ENCODE results near the gene VPS16. TPM values are rescaled to one million over a fixed set of nuclear protein-coding genes. Genes with fewer than 3 reads are reported as not detected.

Gene VPS16
- polyA plus RNA-seq, 2 of the 4 experiments (the other 2 are of a cell fraction), result 33.0 to 37.5 TPM

DNA sequence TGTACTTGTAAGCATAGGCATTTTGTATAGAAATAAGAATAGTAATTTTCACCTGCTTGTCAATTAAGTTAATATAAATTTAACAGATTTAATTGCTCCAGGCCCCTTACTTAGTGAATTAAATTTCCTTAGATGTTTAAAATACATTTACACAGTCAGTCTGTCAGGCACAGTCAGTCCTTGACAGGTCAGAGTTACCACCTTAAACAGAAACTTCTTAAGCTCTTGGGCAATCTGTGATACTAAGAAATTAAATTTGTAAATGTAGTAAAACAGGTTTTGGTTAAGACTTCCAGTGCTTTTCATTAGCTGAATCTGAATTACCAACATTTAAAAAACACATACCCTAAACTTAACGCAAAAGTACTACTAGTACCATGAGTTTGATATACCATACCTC lies 48.7 kb downstream of the VPS16 start:
- no peak for ATAC-seq
- FAIRE-seq, result no peak
- TF ChIP-seq KDM1A (IDR thresholded peaks at IDR 0.05; ENCODE audit: low read depth) (no peak), TP53 (CRISPR knock-in tag; IDR thresholded peaks at IDR 0.05) (no peak)
- no peak overlapping the region for H3K27ac ChIP-seq
- peaks cover 11% of the 10 kb centered on the region; the same call in 2 of the 3 replicates for H3K4me1 ChIP-seq
- no peak overlapping the region for H3K4me2 ChIP-seq
- whole genome bisulfite sequencing (ENCODE audit: missing lambda C conversion rate), result 93% methylated on average over 1 of the region's 1 CpG
- H3K9me3 ChIP-seq, result no peaks in the 10 kb centered on the region
- H3K4me3 ChIP-seq, result no peak overlapping the region
- POLR2A ChIA-PET, result no interaction called here
- DNase-seq (ENCODE audit: low read depth in 1 of 2, low spot score in 1 of 2), result no peak
- CTCF ChIA-PET, result interaction anchor here (0.7 to 2.1 kb wide), 3 partner anchors 11 to 164 kb away, joined by 3 to 8 read pairs (median 4); partner anchors contain the start of gene PTPRA

DNA sequence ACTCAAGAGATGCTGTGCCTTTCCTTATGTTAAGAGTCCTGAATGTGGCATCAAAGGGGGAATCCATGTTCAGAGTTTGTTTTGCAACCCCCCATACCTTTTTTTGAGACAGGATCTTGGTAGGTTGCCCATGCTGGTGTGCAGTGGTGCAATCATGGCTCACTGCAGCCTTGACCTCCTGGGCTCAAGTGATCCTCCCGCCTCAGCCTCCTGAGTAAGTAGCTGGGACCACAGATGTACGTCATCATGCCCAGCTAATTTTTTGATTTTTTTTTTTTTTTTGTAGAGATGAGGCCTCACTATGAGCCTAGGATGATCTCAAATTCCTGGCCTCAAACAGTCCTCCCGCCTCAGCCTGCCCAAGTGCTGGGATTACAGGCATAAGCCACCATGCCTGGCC lies 49.3 kb downstream of the VPS16 start:
- TF ChIP-seq HDAC2 (IDR thresholded peaks at IDR 0.05) (no peak), NR3C1 (IDR thresholded peaks at IDR 0.05) (no peak), ESRRA (IDR thresholded peaks at IDR 0.05; ENCODE audit: borderline replicate concordance, low read length) (no peak), ZFP36 (IDR thresholded peaks at IDR 0.05; ENCODE audit: borderline replicate concordance, partially characterized antibody) (no peak), HOXB13 (CRISPR knock-in tag; IDR thresholded peaks at IDR 0.05; ENCODE audit: low read depth) (no peak), NFE2L2 (conservative IDR thresholded peaks at IDR 0.05; ENCODE audit: low read length) (no peak)
- FAIRE-seq (no peak), ATAC-seq (no peak), DNase-seq (ENCODE audit: low read depth in 1 of 2, low spot score in 1 of 2) (no peak)
- POLR2A ChIA-PET, result no interaction called here
- no peaks in the 10 kb centered on the region for H3K9me3 ChIP-seq
- CTCF ChIA-PET, result interaction anchor here (0.7 kb wide), 1 partner anchor 164 kb away, joined by 3 read pairs; no protein-coding TSS in a partner anchor
- H3K4me2 ChIP-seq, result no peak overlapping the region
- H3K27ac ChIP-seq, result no peak overlapping the region
- peaks cover 11% of the 10 kb centered on the region; the same call in 2 of the 3 replicates for H3K4me1 ChIP-seq
- 96% methylated on average over 3 of the region's 3 CpGs for WGBS (ENCODE audit: missing lambda C conversion rate)
- no peak overlapping the region for H3K4me3 ChIP-seq

DNA sequence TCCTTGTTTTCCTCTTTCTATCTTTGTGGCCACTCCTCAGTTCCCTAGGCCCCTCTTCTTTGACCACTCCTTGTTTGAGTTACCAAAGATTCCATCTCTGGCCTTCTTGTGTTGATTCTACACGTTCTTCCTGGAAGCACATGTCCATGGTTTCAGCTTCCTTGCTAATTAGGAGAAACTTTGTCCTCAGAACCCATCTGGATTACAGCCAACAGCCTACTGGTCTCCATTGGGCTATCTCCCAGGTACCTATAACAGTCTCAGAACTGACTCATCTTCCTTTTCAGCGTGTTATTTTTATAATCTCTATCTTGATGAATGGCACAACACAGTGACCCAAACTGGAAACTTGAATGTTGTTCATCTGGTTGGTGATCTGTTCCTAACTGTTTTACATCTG lies 50.2 kb downstream of the VPS16 start:
- Histone ChIP-seq H3K27ac (no peak overlapping the region), H3K4me3 (no peak overlapping the region), H3K4me1 (peaks cover 11% of the 10 kb centered on the region; the same call in 2 of the 3 replicates), H3K9me3 (peaks cover 7% of the 10 kb centered on the region; the same call in 2 of the 3 replicates), H3K4me2 (0 out of 3 replicates have a peak overlapping the region, but pooled peaks have one; percentile 5)
- ChIA-PET CTCF (no interaction called here), POLR2A (no interaction called here)
- FAIRE-seq (no peak), DNase-seq (ENCODE audit: low read depth in 1 of 2, low spot score in 1 of 2) (no peak), ATAC-seq (no peak)
- TF ChIP-seq TFCP2L1 (CRISPR knock-in tag; IDR thresholded peaks at IDR 0.05) (no peak), JUNB (IDR thresholded peaks at IDR 0.05) (no peak), RCOR1 (IDR thresholded peaks at IDR 0.05; ENCODE audit: low read depth, low read length) (no peak), HOXB5 (CRISPR knock-in tag; IDR thresholded peaks at IDR 0.05) (no peak), RFX5 (IDR thresholded peaks at IDR 0.05) (no peak), KDM5A (IDR thresholded peaks at IDR 0.05) (no peak), POLR2AphosphoS2 (conservative IDR thresholded peaks at IDR 0.05; ENCODE audit: low read length) (no peak), MAFK (IDR thresholded peaks at IDR 0.05; ENCODE audit: partially characterized antibody) (no peak)
- TF ChIP-seq, protein P1, sequence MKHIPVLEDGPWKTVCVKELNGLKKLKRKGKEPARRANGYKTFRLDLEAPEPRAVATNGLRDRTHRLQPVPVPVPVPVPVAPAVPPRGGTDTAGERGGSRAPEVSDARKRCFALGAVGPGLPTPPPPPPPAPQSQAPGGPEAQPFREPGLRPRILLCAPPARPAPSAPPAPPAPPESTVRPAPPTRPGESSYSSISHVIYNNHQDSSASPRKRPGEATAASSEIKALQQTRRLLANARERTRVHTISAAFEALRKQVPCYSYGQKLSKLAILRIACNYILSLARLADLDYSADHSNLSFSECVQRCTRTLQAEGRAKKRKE (CRISPR knock-in tag; IDR thresholded peaks at IDR 0.05; ENCODE audit: low read depth), result no peak
- WGBS (ENCODE audit: missing lambda C conversion rate), result 40% methylated on average over 2 of the region's 2 CpGs

DNA sequence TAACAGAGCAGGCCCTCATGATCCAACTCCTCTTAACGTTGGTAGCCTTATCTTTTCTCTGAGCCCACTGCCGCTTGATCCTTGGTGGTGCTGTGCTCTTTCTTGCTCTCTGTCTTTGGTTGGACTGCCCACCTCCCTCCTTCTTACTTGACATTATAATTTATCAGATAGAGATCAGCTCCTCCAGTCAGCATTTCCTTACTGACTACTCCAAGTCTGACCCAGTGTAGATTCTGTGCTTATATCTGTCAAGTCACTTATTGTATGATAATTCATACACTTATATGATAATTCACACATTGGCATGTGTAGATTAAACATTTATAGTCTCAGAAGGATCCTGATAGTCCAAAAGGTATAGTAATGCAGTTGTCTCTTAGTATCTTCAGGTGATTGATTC lies 50.8 kb downstream of the VPS16 start:
- no peak for ATAC-seq
- no peak for DNase-seq (ENCODE audit: low read depth in 1 of 2, low spot score in 1 of 2)
- Histone ChIP-seq H3K4me2 (no peak overlapping the region), H3K9me3 (peaks cover 7% of the 10 kb centered on the region; the same call in 2 of the 3 replicates), H3K4me1 (peaks cover 11% of the 10 kb centered on the region; the same call in 2 of the 3 replicates), H3K4me3 (no peak overlapping the region), H3K27ac (no peak overlapping the region)
- TF ChIP-seq HOXB5 (CRISPR knock-in tag; IDR thresholded peaks at IDR 0.05), result no peak
- no peak for FAIRE-seq
- ChIA-PET CTCF (no interaction called here), POLR2A (no interaction called here)
- WGBS (ENCODE audit: missing lambda C conversion rate), result 91% methylated on average over 2 of the region's 2 CpGs

DNA sequence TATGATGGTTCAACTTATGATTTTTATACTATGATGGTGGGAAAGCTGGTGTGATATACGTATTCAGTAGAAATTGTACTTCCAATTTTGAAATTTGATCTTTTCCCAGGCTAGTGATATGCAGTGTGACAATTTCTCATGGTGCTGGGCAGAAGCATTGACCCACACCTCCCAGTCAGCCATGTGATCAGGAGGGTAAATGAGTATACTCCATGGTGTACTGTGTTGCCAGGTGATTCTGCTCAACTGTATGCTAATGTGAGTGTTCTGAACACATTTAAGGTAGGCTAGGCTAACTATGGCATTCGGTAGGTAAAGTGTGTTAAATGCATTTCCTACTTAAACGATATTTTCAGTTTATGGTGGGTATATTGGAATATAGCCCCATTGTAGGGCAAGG lies 51.8 kb downstream of the VPS16 start:
- H3K27ac ChIP-seq, result no peak overlapping the region

More for the DNA sequence above, 51.8 kb downstream of the VPS16 start:
- no peak overlapping the region for H3K4me2 ChIP-seq
- no peak for FAIRE-seq
- peaks cover 7% of the 10 kb centered on the region; the same call in 2 of the 3 replicates for H3K9me3 ChIP-seq
- TF ChIP-seq, protein P2, sequence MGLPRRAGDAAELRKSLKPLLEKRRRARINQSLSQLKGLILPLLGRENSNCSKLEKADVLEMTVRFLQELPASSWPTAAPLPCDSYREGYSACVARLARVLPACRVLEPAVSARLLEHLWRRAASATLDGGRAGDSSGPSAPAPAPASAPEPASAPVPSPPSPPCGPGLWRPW (IDR thresholded peaks at IDR 0.05), result no peak
- TF ChIP-seq PHF8 (IDR thresholded peaks at IDR 0.05; ENCODE audit: borderline replicate concordance, low read depth) (no peak), MAFK (IDR thresholded peaks at IDR 0.05; ENCODE audit: partially characterized antibody) (no peak), TFCP2L1 (CRISPR knock-in tag; IDR thresholded peaks at IDR 0.05) (no peak), HEYL (CRISPR knock-in tag; IDR thresholded peaks at IDR 0.05) (no peak), FOSB (CRISPR knock-in tag; IDR thresholded peaks at IDR 0.05) (no peak), CHD4 (IDR thresholded peaks at IDR 0.05; ENCODE audit: borderline replicate concordance) (no peak)
- H3K4me3 ChIP-seq, result no peak overlapping the region
- ChIA-PET CTCF (interaction anchor here (0.6 to 1.4 kb wide), 2 partner anchors 10 to 61 kb away, joined by 3 to 6 read pairs; no protein-coding TSS in a partner anchor), POLR2A (no interaction called here)
- peaks cover 11% of the 10 kb centered on the region; the same call in 2 of the 3 replicates for H3K4me1 ChIP-seq
- no peak for ATAC-seq
- 81% methylated on average over 3 of the region's 3 CpGs for WGBS (ENCODE audit: missing lambda C conversion rate)
- no peak for DNase-seq (ENCODE audit: low read depth in 1 of 2, low spot score in 1 of 2)

All from A549 (cell line).